ENCODE data around the gene RPUSD3.
"Not testable (repeated sequence)": the region's sequence is repeated elsewhere in the genome, so short reads cannot be mapped to it uniquely, and the experiment has no call there.

RPUSD3 gene

DNA sequence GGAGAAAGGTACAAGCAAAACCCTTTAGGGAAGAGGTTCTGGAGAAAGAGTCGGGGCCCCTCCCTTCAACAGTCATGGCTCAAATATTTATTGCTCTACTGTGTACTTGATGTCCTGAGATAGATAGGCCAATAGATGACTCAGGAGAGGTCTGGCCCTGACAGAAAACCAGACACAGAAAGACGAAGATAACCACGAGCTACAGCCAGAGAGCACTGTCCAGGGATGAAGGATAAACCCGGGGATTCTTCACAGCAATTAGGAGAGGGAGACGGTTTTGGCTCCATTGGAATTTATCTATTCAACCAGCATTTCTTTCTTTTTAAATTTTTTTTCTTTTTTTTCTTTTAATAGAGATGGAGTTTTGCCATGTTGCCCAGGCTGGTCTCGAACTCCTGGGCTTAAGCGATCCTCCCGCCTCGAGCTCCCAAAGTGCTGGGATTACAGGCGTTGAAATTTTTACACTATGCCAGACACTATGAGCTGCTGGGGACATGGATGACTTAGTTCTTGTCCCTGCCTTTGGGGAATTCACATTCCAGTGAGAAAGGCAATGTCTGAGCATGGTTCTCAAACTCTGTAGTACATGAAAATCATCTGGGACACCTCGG lies 40.9 kb upstream of the RPUSD3 start:
- no peak for DNase-seq (ENCODE audit: extremely low read depth, low read depth)
- TF ChIP-seq, protein P1, sequence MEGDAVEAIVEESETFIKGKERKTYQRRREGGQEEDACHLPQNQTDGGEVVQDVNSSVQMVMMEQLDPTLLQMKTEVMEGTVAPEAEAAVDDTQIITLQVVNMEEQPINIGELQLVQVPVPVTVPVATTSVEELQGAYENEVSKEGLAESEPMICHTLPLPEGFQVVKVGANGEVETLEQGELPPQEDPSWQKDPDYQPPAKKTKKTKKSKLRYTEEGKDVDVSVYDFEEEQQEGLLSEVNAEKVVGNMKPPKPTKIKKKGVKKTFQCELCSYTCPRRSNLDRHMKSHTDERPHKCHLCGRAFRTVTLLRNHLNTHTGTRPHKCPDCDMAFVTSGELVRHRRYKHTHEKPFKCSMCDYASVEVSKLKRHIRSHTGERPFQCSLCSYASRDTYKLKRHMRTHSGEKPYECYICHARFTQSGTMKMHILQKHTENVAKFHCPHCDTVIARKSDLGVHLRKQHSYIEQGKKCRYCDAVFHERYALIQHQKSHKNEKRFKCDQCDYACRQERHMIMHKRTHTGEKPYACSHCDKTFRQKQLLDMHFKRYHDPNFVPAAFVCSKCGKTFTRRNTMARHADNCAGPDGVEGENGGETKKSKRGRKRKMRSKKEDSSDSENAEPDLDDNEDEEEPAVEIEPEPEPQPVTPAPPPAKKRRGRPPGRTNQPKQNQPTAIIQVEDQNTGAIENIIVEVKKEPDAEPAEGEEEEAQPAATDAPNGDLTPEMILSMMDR (IDR thresholded peaks at IDR 0.05; ENCODE audit: low read depth, low read length) = no peak; the same call in 1 of the 2 replicates

DNA sequence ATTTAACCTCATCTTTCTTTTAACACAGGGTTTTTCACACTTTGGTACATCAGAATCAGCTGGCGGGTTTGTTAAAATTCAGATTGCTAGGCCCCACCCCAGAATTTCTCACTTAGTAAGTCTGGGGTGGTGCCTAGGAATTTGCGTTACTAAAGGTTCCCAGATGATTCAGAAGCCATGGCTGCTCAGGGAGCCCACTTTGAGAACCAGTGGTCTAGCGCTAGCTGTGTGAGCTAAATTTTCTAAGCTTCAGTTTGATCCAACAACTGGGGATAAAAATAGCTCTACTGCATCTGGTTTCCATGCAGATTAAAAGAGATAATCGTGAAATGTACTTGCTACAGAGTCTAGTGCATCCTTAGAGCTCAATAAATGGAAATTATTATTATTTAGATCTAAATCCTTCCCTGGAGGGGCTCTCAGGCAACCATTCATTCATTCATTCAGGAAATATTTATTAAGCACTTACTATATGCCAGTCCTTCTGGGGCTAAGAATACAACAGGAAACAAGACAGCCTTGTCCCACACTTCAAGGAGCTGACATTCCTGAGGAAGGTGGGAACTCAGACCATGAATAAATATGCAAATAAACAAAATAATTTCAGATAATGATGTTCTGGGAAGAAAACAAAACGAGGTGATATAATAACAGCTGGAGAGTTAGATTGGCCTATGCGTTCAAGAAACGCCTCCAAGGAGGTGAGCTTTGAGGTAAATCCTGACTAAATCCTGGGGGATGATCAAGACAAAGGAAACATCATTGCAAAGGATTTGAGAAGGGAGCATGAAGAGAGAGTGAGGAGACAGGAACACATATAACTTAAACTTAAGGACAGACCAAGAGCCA lies 40.1 kb upstream of the RPUSD3 start:
- TF ChIP-seq, protein P1 (IDR thresholded peaks at IDR 0.05; ENCODE audit: low read depth, low read length) = no peak

DNA sequence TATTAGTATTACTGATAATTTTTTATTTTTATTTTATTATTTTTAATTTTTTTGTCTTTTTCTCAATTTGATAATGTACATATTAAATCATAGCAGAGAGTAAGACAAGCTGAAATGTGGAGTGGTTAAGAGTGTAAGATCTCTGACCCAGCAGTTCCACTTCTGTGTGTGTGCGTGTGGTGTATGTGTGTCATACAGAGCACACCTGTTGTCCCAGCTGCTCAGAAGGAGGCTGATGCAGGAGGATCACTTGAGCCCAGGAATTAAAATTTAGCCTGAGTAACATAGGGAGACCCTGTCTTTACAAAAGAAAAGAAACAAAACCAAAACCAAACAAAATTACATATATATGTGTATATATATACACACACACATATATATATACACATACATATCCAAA lies 37.6 kb upstream of the RPUSD3 start:
- DNase-seq (ENCODE audit: extremely low read depth, low read depth) = no peak
- TF ChIP-seq, protein P1 (IDR thresholded peaks at IDR 0.05; ENCODE audit: low read depth, low read length) = no peak

More for the DNA sequence above, 40.1 kb upstream of the RPUSD3 start:
- DNase-seq (ENCODE audit: extremely low read depth, low read depth) = no peak

DNA sequence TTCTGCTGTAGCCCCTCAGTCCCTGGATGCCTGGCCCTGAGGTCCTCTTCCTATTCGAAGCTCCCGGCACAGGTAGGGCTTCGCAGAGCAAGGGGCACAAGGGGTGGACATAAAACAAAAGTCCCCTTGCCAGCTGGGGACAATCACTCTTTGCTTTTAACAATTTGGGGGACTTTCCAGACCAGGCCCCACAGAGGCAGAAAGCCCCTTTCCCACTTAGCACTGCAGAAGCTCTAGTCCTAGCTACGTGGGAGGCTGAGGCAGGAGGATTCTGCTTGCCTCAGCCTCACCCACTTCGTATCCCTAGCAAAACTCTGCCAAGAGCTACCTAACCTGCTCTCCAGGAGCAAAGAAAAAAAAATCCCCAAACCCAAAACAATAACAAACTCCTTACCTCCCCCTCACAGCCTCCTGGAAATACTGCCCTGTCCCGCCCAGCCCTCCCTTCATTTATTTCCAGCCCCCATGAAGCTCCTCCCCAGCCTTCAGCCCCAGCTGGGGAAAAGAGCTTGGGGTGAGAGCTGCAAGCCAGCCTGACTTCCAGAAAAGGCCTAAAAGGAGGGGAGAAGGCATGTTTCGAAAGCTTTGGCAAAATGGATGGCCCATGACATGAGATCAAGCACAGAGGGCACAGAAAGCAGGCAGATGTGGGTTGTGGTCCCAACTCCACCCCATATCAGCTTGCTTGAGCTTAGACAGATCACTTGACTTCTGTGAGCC lies 36.2 kb upstream of the RPUSD3 start, which contains the start of gene CIDEC:
Gene CIDEC, minus strand, starts transcription at position 424 of the 720 bp plus-strand sequence. CDS start 1,767 bp downstream, outside the sequence.
- TF ChIP-seq, protein P1 (IDR thresholded peaks at IDR 0.05; ENCODE audit: low read depth, low read length) = no peak
- DNase-seq (ENCODE audit: extremely low read depth, low read depth) = no peak

DNA sequence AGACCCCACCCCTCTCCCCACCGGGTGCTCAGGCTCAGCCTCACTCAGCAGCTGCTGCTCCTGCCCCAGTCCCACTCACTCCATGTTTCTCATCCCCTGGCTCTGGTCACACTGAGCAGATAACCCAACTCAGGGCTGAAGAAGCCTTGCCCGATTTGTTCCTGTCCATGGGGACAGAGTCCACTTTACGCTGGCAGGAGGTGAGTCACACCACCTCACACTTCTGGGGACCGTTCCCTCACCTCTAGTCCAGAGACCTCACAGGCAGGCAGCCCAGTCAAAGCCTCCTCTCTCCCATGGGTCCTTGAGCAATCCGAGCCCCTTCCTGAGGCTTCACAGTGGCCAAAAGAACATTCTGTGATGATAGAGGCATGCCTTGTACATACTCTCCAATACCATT lies 34.9 kb upstream of the RPUSD3 start:
- TF ChIP-seq, protein P1 (IDR thresholded peaks at IDR 0.05; ENCODE audit: low read depth, low read length) = no peak
- no peak for DNase-seq (ENCODE audit: extremely low read depth, low read depth)

DNA sequence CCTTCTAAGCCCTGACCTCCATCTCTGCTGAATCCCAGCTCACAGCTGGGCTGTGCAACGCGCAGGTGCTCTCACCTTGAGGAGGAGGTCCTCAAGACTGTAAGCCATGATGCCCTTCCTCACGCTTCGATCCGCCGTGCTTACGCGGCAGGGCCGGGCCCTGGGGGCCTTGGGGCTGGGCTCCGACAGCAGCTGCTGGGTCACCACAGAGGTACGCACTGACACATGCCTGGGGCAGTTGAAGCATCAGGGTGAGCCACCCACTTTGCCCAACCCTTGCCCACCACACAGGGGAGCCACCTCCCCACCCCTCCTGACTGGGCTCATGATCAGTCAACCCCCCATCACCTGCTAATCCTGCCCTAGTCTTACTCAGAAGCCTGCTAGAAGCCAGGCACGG lies 33.2 kb upstream of the RPUSD3 start:
- TF ChIP-seq, protein P1 (IDR thresholded peaks at IDR 0.05; ENCODE audit: low read depth, low read length) = no peak
- DNase-seq (ENCODE audit: extremely low read depth, low read depth) = no peak

DNA sequence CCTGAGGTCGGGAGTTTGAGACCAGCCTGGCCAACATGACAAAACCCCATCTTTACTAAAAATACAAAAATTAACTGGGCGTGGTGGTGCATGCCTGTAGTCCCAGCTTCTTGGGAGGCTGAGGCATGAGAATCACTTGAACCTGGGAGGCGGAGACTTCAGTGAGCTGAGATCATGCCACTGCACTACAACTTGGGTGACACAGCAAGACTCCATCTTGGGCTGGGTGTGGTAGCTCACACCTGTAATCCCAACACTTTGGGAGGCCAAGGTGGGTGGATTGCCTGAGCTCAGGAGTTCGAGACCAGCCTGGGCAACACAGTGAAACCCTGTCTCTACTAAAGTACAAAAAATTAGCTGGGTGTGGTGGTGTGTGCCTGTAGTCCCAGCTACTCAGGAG lies 32.4 kb upstream of the RPUSD3 start:
- not testable (repeated sequence) for DNase-seq (ENCODE audit: extremely low read depth, low read depth)
